Neuronal stem cell (in vitro differentiated cells): ENCODE data around the gene ETFBKMT. TPM values are rescaled to one million over a fixed set of nuclear protein-coding genes. Genes with fewer than 3 reads are reported as not detected.

Experiments
- DNase-seq: peaks from one replicate; pipeline ENCODE4 v3.0.0-alpha.2; 2013; ENCODE audit warnings: low spot score
- H2AFZ ChIP-seq: one replicate; pipeline ENCODE4 v1.6.1; 2013; ENCODE audit warnings: mild to moderate bottlenecking, low read length, inconsistent platforms
- H2AK5ac ChIP-seq: 2 replicates; pipeline ENCODE4 v1.6.1; 2013; ENCODE audit warnings: low read depth, mild to moderate bottlenecking, inconsistent platforms, low read length, moderate library complexity, mixed read lengths
- H2BK120ac ChIP-seq: 2 replicates; pipeline ENCODE4 v1.6.1; 2013; ENCODE audit warnings: low read depth, mild to moderate bottlenecking, inconsistent platforms, low read length, moderate library complexity, mixed read lengths
- H2BK12ac ChIP-seq: one replicate; pipeline ENCODE4 v1.6.1; 2013; ENCODE audit warnings: low read length, inconsistent platforms
- H2BK15ac ChIP-seq: 2 replicates; pipeline ENCODE4 v1.6.1; 2013; ENCODE audit warnings: mild to moderate bottlenecking, low read length, inconsistent platforms, mixed read lengths
- H2BK5ac ChIP-seq: one replicate; pipeline ENCODE4 v1.6.1; 2013; ENCODE audit warnings: inconsistent platforms, mild to moderate bottlenecking, low read length, moderate library complexity
- H3K14ac ChIP-seq: one replicate; pipeline ENCODE4 v1.6.1; 2013; ENCODE audit warnings: low read length, inconsistent platforms
- H3K18ac ChIP-seq: 2 replicates; pipeline ENCODE4 v1.6.1; 2013; ENCODE audit warnings: low read length, inconsistent platforms
- H3K23ac ChIP-seq: 2 replicates; pipeline ENCODE4 v1.6.1; 2013; ENCODE audit warnings: low read depth, mild to moderate bottlenecking, mixed read lengths, low read length, inconsistent platforms; ENCODE audit not compliant: poor library complexity
- H3K27ac ChIP-seq: replicated peaks from 3 replicates; pipeline ENCODE4 v1.5.1; 2013; ENCODE audit warnings: low read length, inconsistent platforms
- H3K27me3 ChIP-seq, 3 experiments: 2 replicates each; pipeline ENCODE4 v1.6.1; 2013; ENCODE audit warnings: low read length in 3 of 3, mild to moderate bottlenecking in 2 of 3, inconsistent platforms in 1 of 3, low read depth in 1 of 3, mixed read lengths in 1 of 3, moderate library complexity in 1 of 3; ENCODE audit not compliant: control insufficient read depth in 3 of 3, insufficient read depth in 3 of 3
- H3K36me3 ChIP-seq, 2 donors: replicated peaks in 1 of 2; 2 replicates each; pipeline ENCODE4 v1.6.1; 2013; ENCODE audit warnings: low read length in 2 of 2; ENCODE audit not compliant: control insufficient read depth in 2 of 2, insufficient read depth in 2 of 2
- H3K4ac ChIP-seq: 2 replicates; pipeline ENCODE4 v1.6.1; 2013; ENCODE audit warnings: inconsistent platforms, mild to moderate bottlenecking, low read length, moderate library complexity
- H3K4me1 ChIP-seq, 2 donors: 1 replicate in 1 of 2; 2 replicates in 1 of 2; pipeline ENCODE4 v1.6.1; 2013; ENCODE audit warnings: low read length in 2 of 2, low read depth in 1 of 2; ENCODE audit not compliant: control insufficient read depth in 2 of 2, insufficient read depth in 1 of 2
- H3K4me2 ChIP-seq: one replicate; pipeline ENCODE4 v1.6.1; 2013; ENCODE audit warnings: mild to moderate bottlenecking, low read length, inconsistent platforms; ENCODE audit not compliant: insufficient read depth, poor library complexity, severe bottlenecking
- H3K4me3 ChIP-seq, 2 donors: 2 replicates each; pipeline ENCODE4 v1.5.1; 2013; ENCODE audit warnings: low read length in 2 of 2, mild to moderate bottlenecking in 2 of 2, inconsistent platforms in 1 of 2, moderate library complexity in 1 of 2
- H3K79me1 ChIP-seq: one replicate; pipeline ENCODE4 v1.6.1; 2013; ENCODE audit warnings: low read depth, mild to moderate bottlenecking, inconsistent platforms, low read length, moderate library complexity
- H3K9ac ChIP-seq: one replicate; pipeline ENCODE4 v1.6.1; 2013; ENCODE audit warnings: mild to moderate bottlenecking, low read depth, low read length, inconsistent platforms; ENCODE audit not compliant: poor library complexity
- H3K9me3 ChIP-seq, 2 donors: replicated peaks in 1 of 2; 2 replicates each; pipeline versions ENCODE3 to v1.6.1; 2013; ENCODE audit warnings: low read length in 2 of 2, mild to moderate bottlenecking in 2 of 2, inconsistent platforms in 1 of 2, low read depth in 1 of 2, mixed read lengths in 1 of 2, moderate library complexity in 1 of 2; ENCODE audit not compliant: control insufficient read depth in 2 of 2, insufficient read depth in 1 of 2
- H4K8ac ChIP-seq: one replicate; pipeline ENCODE4 v1.6.1; 2013; ENCODE audit warnings: low read depth, mild to moderate bottlenecking, inconsistent platforms, low read length, moderate library complexity
- H4K91ac ChIP-seq: one replicate; pipeline ENCODE4 v1.6.1; 2013; ENCODE audit warnings: low read length, low read depth, mild to moderate bottlenecking, inconsistent platforms; ENCODE audit not compliant: poor library complexity
- WGBS, 2 donors: extraction: QIAGEN DNeasy Blood & Tissue Kit; methylation state at CpG; one replicate each; pipeline ENCODE4 v1.1.7; 2013; ENCODE audit warnings: missing lambda C conversion rate in 2 of 2, mixed read lengths in 1 of 2; ENCODE audit not compliant: insufficient read length in 2 of 2, insufficient replicate concordance in 1 of 2; ENCODE audit errors: extremely low coverage in 2 of 2; 5-methylcytosine and 5-hydroxymethylcytosine counted together
- polyA plus RNA-seq, 2 experiments: library from polyadenylated mRNA; stranded (reverse); fragments of 200-250 nt; gene quantifications; one replicate each; pipeline ENCODE4 v1.2.3, GENCODE V29; 2013

ETFBKMT gene
- 0.81 TPM for polyA plus RNA-seq (2013, experiment 1 of 2)
- polyA plus RNA-seq (2013, experiment 2 of 2) = 0.65 TPM

- Histone ChIP-seq H2BK5ac (peak within 1 kb of the TSS; percentile 72), H2AFZ (peak within 1 kb of the TSS; percentile 76), H3K27me3 (no peaks in the 10 kb centered on the region), H3K14ac (no peak within 1 kb of the TSS), H3K4me2 (peak within 1 kb of the TSS; percentile 75), H2BK120ac (no peak within 1 kb of the TSS), H3K27ac (peak within 1 kb of the TSS; percentile 97), H3K4me1 (peaks cover 0 to 5% of the 10 kb centered on the region in 2 donors), H3K4me3 (peak within 1 kb of the TSS; percentile 55 to 92), H2BK15ac (no peak within 1 kb of the TSS), H2BK12ac (no peak within 1 kb of the TSS), H3K36me3 (no peaks in the 10 kb centered on the region), H4K8ac (no peak within 1 kb of the TSS), H3K9ac (peak within 1 kb of the TSS; percentile 92), H4K91ac (no peak within 1 kb of the TSS), H3K79me1 (no peaks in the 10 kb centered on the region), H2AK5ac (no peak within 1 kb of the TSS), H3K9me3 (no peaks in the 10 kb centered on the region), H3K18ac (peak within 1 kb of the TSS; percentile 96), H3K23ac (no peak within 1 kb of the TSS), H3K4ac (no peak within 1 kb of the TSS)
- WGBS, 2 donors = no CpG with 5 or more reads among the region's 47 CpGs
- peak; percentile 75 for DNase-seq
Observed at GRCh38 chr12:31659087-31659942, at the start of gene ETFBKMT. ETFBKMT (plus strand) TSS chr12:31659688; CDS start chr12:31661954, 2,266 bp downstream.

DNA sequence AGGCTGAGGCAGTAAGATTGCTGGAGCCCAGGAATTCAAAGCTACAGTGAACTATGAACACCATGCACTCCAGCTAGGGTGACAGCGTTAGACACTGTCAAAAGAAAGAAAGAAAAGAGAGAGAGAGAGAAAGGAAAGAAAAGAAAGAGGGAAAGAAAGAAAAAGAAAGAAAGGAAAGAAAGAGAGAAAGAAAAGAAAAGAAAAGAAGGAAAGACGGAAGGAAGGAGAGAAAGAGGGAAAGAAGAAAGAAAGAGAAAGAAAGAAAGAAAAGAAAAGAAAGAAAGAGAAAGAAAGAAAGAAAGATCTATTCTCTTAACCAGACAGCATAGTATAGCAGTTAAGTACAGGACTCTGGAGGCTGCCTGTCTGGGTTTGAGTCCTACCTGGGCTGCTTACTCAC, 46.7 kb upstream of the ETFBKMT start:
- Histone ChIP-seq H3K4me3 (no peak overlapping the region), H2BK120ac (no peak overlapping the region), H3K79me1 (no peaks in the 10 kb centered on the region), H3K18ac (no peak overlapping the region), H3K9me3 (peaks cover 0 to 4% of the 10 kb centered on the region in 2 donors), H4K91ac (no peak overlapping the region), H2BK12ac (no peak overlapping the region), H2BK15ac (no peak overlapping the region), H2AK5ac (no peak overlapping the region), H2AFZ (no peak overlapping the region), H3K14ac (no peak overlapping the region), H3K4me1 (no peaks in the 10 kb centered on the region), H4K8ac (no peak overlapping the region), H3K4me2 (no peak overlapping the region), H3K9ac (no peak overlapping the region), H3K23ac (no peak overlapping the region), H3K27ac (no peak overlapping the region), H3K27me3 (no peaks in the 10 kb centered on the region), H2BK5ac (no peak overlapping the region), H3K36me3 (no peaks in the 10 kb centered on the region), H3K4ac (no peak overlapping the region)
- no CpG with 5 or more reads among the region's 2 CpGs for WGBS, 2 donors
- no peak for DNase-seq

DNA sequence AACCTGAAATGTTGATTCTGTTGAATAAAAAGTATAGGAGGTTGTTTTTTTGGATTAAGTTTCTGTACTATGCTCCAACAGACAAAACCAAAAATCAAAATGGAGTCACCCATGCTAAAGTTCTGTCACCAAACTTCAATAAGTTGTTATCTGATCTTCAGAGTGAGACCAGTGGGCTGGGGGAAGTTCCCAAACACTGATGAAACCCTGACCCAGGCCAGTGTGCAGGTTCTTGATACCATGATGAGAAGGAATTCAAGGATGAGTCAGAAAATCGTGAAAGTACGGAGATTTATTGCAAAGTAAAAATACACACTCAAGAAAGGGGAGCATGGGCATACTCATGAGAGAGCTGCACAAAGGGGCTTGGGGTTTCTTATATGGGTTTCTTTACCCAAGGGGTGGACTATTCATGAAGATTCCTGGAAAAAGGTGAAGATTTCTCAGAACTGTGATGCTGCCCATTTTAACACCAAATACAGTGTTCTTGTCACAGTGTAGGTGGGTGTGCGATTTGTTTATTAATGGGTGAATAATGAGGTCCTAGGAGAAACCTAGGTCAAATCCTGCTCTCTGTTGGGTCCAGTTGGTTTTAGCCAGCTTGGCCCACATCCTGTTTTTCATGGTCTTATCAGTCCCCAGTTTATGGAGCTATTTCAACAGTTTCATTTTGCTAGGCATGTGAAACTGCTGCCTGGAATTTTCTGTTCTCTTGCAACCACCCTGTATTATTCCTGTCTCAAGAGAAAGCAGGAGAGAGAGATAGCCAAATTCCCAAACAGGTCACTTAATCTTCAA, 41.1 kb upstream of the ETFBKMT start:
- H4K91ac ChIP-seq = no peak overlapping the region
- H3K4me2 ChIP-seq = no peak overlapping the region
- no peak overlapping the region for H3K14ac ChIP-seq
- H3K9ac ChIP-seq = no peak overlapping the region
- H3K79me1 ChIP-seq = no peaks in the 10 kb centered on the region
- H3K18ac ChIP-seq = no peak overlapping the region
- H2AK5ac ChIP-seq = no peak overlapping the region
- H2BK120ac ChIP-seq = no peak overlapping the region
- no peak overlapping the region for H3K4me3 ChIP-seq
- H2BK12ac ChIP-seq = no peak overlapping the region
- no peaks in the 10 kb centered on the region for H3K9me3 ChIP-seq
- no peak overlapping the region for H3K27ac ChIP-seq
- H4K8ac ChIP-seq = no peak overlapping the region
- no peak for DNase-seq
- H3K4me1 ChIP-seq = no peaks in the 10 kb centered on the region
- H2BK15ac ChIP-seq = no peak overlapping the region
- H3K4ac ChIP-seq = no peak overlapping the region
- H2BK5ac ChIP-seq = no peak overlapping the region
- H3K36me3 ChIP-seq = no peaks in the 10 kb centered on the region
- H2AFZ ChIP-seq = no peak overlapping the region
- H3K27me3 ChIP-seq = no peaks in the 10 kb centered on the region
- no peak overlapping the region for H3K23ac ChIP-seq
- WGBS, 2 donors = no CpG with 5 or more reads among the region's 3 CpGs

DNA sequence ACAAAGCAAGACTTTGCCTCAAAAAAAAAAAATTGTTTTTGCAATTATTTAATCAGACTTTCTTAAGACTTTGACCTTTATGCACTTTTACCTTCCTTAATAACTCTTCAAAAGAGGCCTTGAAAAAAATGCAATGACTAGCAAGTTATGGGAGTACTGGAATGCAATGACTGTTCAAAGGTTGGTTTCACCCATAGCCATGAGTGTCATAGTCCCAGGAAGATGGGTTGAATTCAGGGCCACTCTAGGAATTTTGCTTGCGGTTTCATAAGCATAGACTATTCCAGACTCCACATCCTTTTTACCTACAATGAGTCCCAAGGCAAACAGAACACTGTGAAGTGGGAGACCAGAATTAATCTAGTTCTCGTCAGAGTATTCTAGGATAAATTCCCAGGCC, 39.2 kb upstream of the ETFBKMT start:
- H3K9me3 ChIP-seq = no peaks in the 10 kb centered on the region
- no peak overlapping the region for H2AFZ ChIP-seq
- no peak overlapping the region for H3K18ac ChIP-seq
- no peak overlapping the region for H3K4ac ChIP-seq
- H3K9ac ChIP-seq = no peak overlapping the region
- no peaks in the 10 kb centered on the region for H3K36me3 ChIP-seq
- no peak overlapping the region for H2BK5ac ChIP-seq
- H2BK12ac ChIP-seq = no peak overlapping the region
- no peak overlapping the region for H3K14ac ChIP-seq
- no peak overlapping the region for H2BK120ac ChIP-seq
- no peaks in the 10 kb centered on the region for H3K79me1 ChIP-seq
- H3K4me3 ChIP-seq = no peak overlapping the region
- H2AK5ac ChIP-seq = no peak overlapping the region
- H4K8ac ChIP-seq = no peak overlapping the region
- H2BK15ac ChIP-seq = no peak overlapping the region
- no peak overlapping the region for H4K91ac ChIP-seq
- no peak overlapping the region for H3K27ac ChIP-seq
- H3K4me2 ChIP-seq = no peak overlapping the region
- no CpG with 5 or more reads among the region's 2 CpGs for WGBS, 2 donors
- no peak for DNase-seq
- no peaks in the 10 kb centered on the region for H3K4me1 ChIP-seq
- no peaks in the 10 kb centered on the region for H3K27me3 ChIP-seq
- H3K23ac ChIP-seq = no peak overlapping the region
